ENCODE measurements around the gene RBM47. TPM values are rescaled to one million over a fixed set of nuclear protein-coding genes. Genes with fewer than 3 reads are reported as not detected.

RBM47 gene
- polyA plus RNA-seq, 1 donor from 2014 or later = 1.7 TPM

GRCh38 chr4:40489961-40490360 is 139.7 kb downstream of the RBM47 start:
- Histone ChIP-seq H3K9me2 (ENCODE audit: insufficient read depth, low read length) (no peaks in the 10 kb centered on the region), H2AFZ (ENCODE audit: low read depth, low read length) (no peak overlapping the region), H4K20me1 (ENCODE audit: insufficient read depth) (no peaks in the 10 kb centered on the region), H3K4me2 (ENCODE audit: low read length) (no peak overlapping the region), H3K9me3 (ENCODE audit: low read length) (no peaks in the 10 kb centered on the region), H3K9ac (ENCODE audit: low read length) (no peak overlapping the region), H3K27me3 (ENCODE audit: insufficient read depth, low read depth, low read length) (no peaks in the 10 kb centered on the region), H3K79me2 (replicated peaks; ENCODE audit: insufficient read depth, low read length) (no peaks in the 10 kb centered on the region), H3K36me3 (ENCODE audit: insufficient read depth, low read length) (no peaks in the 10 kb centered on the region), H3K27ac (ENCODE audit: low read length) (no peak overlapping the region), H3F3A (ENCODE audit: insufficient read depth, low read length, poor library complexity, severe bottlenecking) (no peaks in the 10 kb centered on the region), H3K4me3 (ENCODE audit: low read length) (no peak overlapping the region)
- TF ChIP-seq CTCF (IDR thresholded peaks at IDR 0.05; ENCODE audit: poor library complexity, severe bottlenecking) = no peak
- TF ChIP-seq EP300 (conservative IDR thresholded peaks at IDR 0.05; ENCODE audit: poor library complexity, severe bottlenecking) = no peak
- TF ChIP-seq MXI1 (conservative IDR thresholded peaks at IDR 0.05; ENCODE audit: poor library complexity, severe bottlenecking) = no peak
- TF ChIP-seq RAD21 (conservative IDR thresholded peaks at IDR 0.05) = no peak
- TF ChIP-seq POLR2AphosphoS5 (IDR thresholded peaks at IDR 0.05) = no peak
- no peak for TF ChIP-seq REST (IDR thresholded peaks at IDR 0.05; ENCODE audit: borderline replicate concordance)

GRCh38 chr4:40486534-40486933 is 143.1 kb downstream of the RBM47 start:
- H3F3A ChIP-seq (ENCODE audit: insufficient read depth, low read length, poor library complexity, severe bottlenecking) = no peaks in the 10 kb centered on the region
- H4K20me1 ChIP-seq (ENCODE audit: insufficient read depth) = no peaks in the 10 kb centered on the region
- no peaks in the 10 kb centered on the region for H3K9me2 ChIP-seq (ENCODE audit: insufficient read depth, low read length)
- no peak overlapping the region for H3K4me2 ChIP-seq (ENCODE audit: low read length)
- no peak overlapping the region for H2AFZ ChIP-seq (ENCODE audit: low read depth, low read length)
- TF ChIP-seq CTCF (IDR thresholded peaks at IDR 0.05; ENCODE audit: poor library complexity, severe bottlenecking) (no peak), POLR2AphosphoS5 (IDR thresholded peaks at IDR 0.05) (no peak)
- H3K27ac ChIP-seq (ENCODE audit: low read length) = no peak overlapping the region
- no peaks in the 10 kb centered on the region for H3K9me3 ChIP-seq (ENCODE audit: low read length)
- no peak overlapping the region for H3K4me3 ChIP-seq (ENCODE audit: low read length)
- no peaks in the 10 kb centered on the region for H3K79me2 ChIP-seq (replicated peaks; ENCODE audit: insufficient read depth, low read length)
- H3K9ac ChIP-seq (ENCODE audit: low read length) = no peak overlapping the region
- no peaks in the 10 kb centered on the region for H3K27me3 ChIP-seq (ENCODE audit: insufficient read depth, low read depth, low read length)
- no peaks in the 10 kb centered on the region for H3K36me3 ChIP-seq (ENCODE audit: insufficient read depth, low read length)

All from neural cell (in vitro differentiated cells).